ENCODE measurements around the gene VEGFC.

Gene VEGFC

GRCh38 chr4:176792326-176793059, at the start of gene VEGFC:
Gene VEGFC (minus strand): TSS chr4:176792922. CDS start chr4:176792311, 611 bp downstream.
- DNase-seq (ENCODE audit: low spot score), result no peak

- no peak for DNase-seq (ENCODE audit: low spot score)
These were observed 49.0 kb upstream of the VEGFC start for GRCh38 chr4:176841711-176842112.

- DNase-seq (ENCODE audit: low spot score), result no peak
These were observed 47.4 kb upstream of the VEGFC start for GRCh38 chr4:176840166-176840565.

GRCh38 chr4:176839656-176840055, 46.9 kb upstream of the VEGFC start:
- no peak for DNase-seq (ENCODE audit: low spot score)

GRCh38 chr4:176838601-176839433, 46.1 kb upstream of the VEGFC start:
- no peak for DNase-seq (ENCODE audit: low spot score)

GRCh38 chr4:176837169-176837895, 44.6 kb upstream of the VEGFC start:
- no peak for DNase-seq (ENCODE audit: low spot score)

- DNase-seq (ENCODE audit: low spot score), result no peak
These were observed 41.8 kb upstream of the VEGFC start for GRCh38 chr4:176834531-176834930.

GRCh38 chr4:176833400-176834175, 40.9 kb upstream of the VEGFC start:
- DNase-seq (ENCODE audit: low spot score), result no peak

- DNase-seq (ENCODE audit: low spot score), result no peak
These were observed 38.2 kb upstream of the VEGFC start for GRCh38 chr4:176830971-176831370.

GRCh38 chr4:176825586-176825985, 32.9 kb upstream of the VEGFC start:
- DNase-seq (ENCODE audit: low spot score), result no peak

GRCh38 chr4:176824645-176825366, 32.1 kb upstream of the VEGFC start:
- DNase-seq (ENCODE audit: low spot score), result no peak

- DNase-seq (ENCODE audit: low spot score), result no peak
These were observed 25.8 kb upstream of the VEGFC start for GRCh38 chr4:176818531-176818930.

- DNase-seq (ENCODE audit: low spot score), result no peak
These were observed 24.5 kb upstream of the VEGFC start for GRCh38 chr4:176817204-176817603.

GRCh38 chr4:176814770-176815169, 22.0 kb upstream of the VEGFC start:
- DNase-seq (ENCODE audit: low spot score), result no peak

- DNase-seq (ENCODE audit: low spot score), result no peak
These were observed 17.9 kb upstream of the VEGFC start for GRCh38 chr4:176810481-176811249.

- DNase-seq (ENCODE audit: low spot score), result no peak
These were observed 14.2 kb upstream of the VEGFC start for GRCh38 chr4:176806778-176807375.

GRCh38 chr4:176805155-176805554, 12.4 kb upstream of the VEGFC start:
- no peak for DNase-seq (ENCODE audit: low spot score)

- no peak for DNase-seq (ENCODE audit: low spot score)
These were observed 8.3 kb upstream of the VEGFC start for GRCh38 chr4:176800891-176801534.

GRCh38 chr4:176799653-176800052, 6.9 kb upstream of the VEGFC start:
- no peak for DNase-seq (ENCODE audit: low spot score)
